K562 (cell line): ENCODE data around the gene MTRFR.

Source experiments
- HBP1 ChIP-seq: fragments of 450-650 bp; formaldehyde crosslinking; IDR thresholded peaks from 2 replicates; pipeline ENCODE4 v1.4.0; 2022; ENCODE audit warnings: missing genetic modification characterization
- JUN ChIP-seq, 2 experiments: sonication (generic) in 1 of 2; formaldehyde crosslinking in 1 of 2; IDR thresholded peaks; 2 replicates each; pipeline versions ENCODE4 v1.6.1 to v1.8.0; 2012 to 2022; ENCODE audit warnings: borderline replicate concordance in 2 of 2, mild to moderate bottlenecking in 2 of 2, improper control_type of control experiment in 1 of 2, low read depth in 1 of 2, low read length in 1 of 2, missing genetic modification reagents in 1 of 2
- MTA1 ChIP-seq: fragments of 450-650 bp; IDR thresholded peaks from 2 replicates; pipeline ENCODE4 v1.6.1; 2017; ENCODE audit warnings: borderline replicate concordance
- PKNOX1 ChIP-seq: fragments of 450-650 bp; IDR thresholded peaks from 2 replicates; pipeline ENCODE4 v1.6.1; 2016
- ZBED1 ChIP-seq: IDR thresholded peaks from 2 replicates; pipeline ENCODE4 v1.6.1; 2014
- ZBTB11 ChIP-seq, 3 experiments: fragments of 200-800 bp in 1 of 3; fragments of 250-450 bp in 1 of 3; fragments of 450-650 bp in 1 of 3; sonication (Bioruptor Pico) in 1 of 3; sonication (Bioruptor generic) in 1 of 3; formaldehyde crosslinking in 1 of 3; IDR thresholded peaks; 2 replicates each; pipeline versions ENCODE4 v1.6.1 to v1.8.0; 2016 to 2022; ENCODE audit warnings: mild to moderate bottlenecking in 2 of 3, missing genetic modification characterization in 2 of 3, missing compliant biosample characterization in 1 of 3, moderate library complexity in 1 of 3

- no peak for TF ChIP-seq ZBED1
- TF ChIP-seq MTA1, result no peak
- no peak for TF ChIP-seq HBP1 (CRISPR knock-in tag)
- no peak for TF ChIP-seq PKNOX1
- no peak for TF ChIP-seq JUN (IDR thresholded peaks at IDR 0.05; ENCODE audit: borderline replicate concordance, low read depth, low read length)
- no peak for TF ChIP-seq JUN (CRISPR knock-in tag; IDR thresholded peaks at IDR 0.05; ENCODE audit: borderline replicate concordance)
- no peak for TF ChIP-seq ZBTB11 (CRISPR knock-in tag; IDR thresholded peaks at IDR 0.05)
These were observed 4.2 kb upstream of the MTRFR start for GRCh38 chr12:123229051-123229450.
